Astrocyte of the cerebellum (primary cell): ENCODE results near the gene TRIM9.

Experiments
- DNase-seq: peaks from one replicate; pipeline ENCODE4 v3.0.0-alpha.2; 2011; ENCODE audit warnings: low read depth
- H3K4me3 ChIP-seq: 2 replicates; pipeline ENCODE4 v1.5.1; 2011; ENCODE audit warnings: mild to moderate bottlenecking, low read depth, low read length, moderate library complexity
- CTCF ChIP-seq: IDR thresholded peaks from 2 replicates; pipeline ENCODE4 v1.5.1; 2012; ENCODE audit warnings: low read length, low read depth, moderate library complexity, mild to moderate bottlenecking; ENCODE audit errors: missing control alignments
- in situ Hi-C: cut with HindIII; loops from 2 replicates; pipeline ENCODE4 v1.10.0; 2017; ENCODE audit warnings: low sequenced_read_pairs

The TRIM9 gene

GRCh38 chr14:51086044-51086443, 8.9 kb downstream of the TRIM9 start:
- in situ Hi-C loops, result no loop called here
- no peak for TF ChIP-seq CTCF
- no peak overlapping the region for H3K4me3 ChIP-seq
- DNase-seq, result no peak

GRCh38 chr14:51084962-51085361, 9.9 kb downstream of the TRIM9 start:
- in situ Hi-C loops, result no loop called here
- no peak for DNase-seq
- H3K4me3 ChIP-seq, result no peak overlapping the region
- no peak for TF ChIP-seq CTCF

GRCh38 chr14:51084507-51084906, 10.4 kb downstream of the TRIM9 start:
- no peak overlapping the region for H3K4me3 ChIP-seq
- DNase-seq, result no peak
- in situ Hi-C loops, result no loop called here
- TF ChIP-seq CTCF, result no peak

GRCh38 chr14:51082349-51082748, 12.6 kb downstream of the TRIM9 start:
- H3K4me3 ChIP-seq, result no peak overlapping the region
- in situ Hi-C loops, result no loop called here
- DNase-seq, result no peak
- TF ChIP-seq CTCF, result no peak

GRCh38 chr14:51081712-51082111, 13.2 kb downstream of the TRIM9 start:
- no peak for TF ChIP-seq CTCF
- in situ Hi-C loops, result no loop called here

GRCh38 chr14:51081209-51081608, 13.7 kb downstream of the TRIM9 start:
- in situ Hi-C loops, result no loop called here
- H3K4me3 ChIP-seq, result no peak overlapping the region
- no peak for DNase-seq
- no peak for TF ChIP-seq CTCF

More at GRCh38 chr14:51081712-51082111, 13.2 kb downstream of the TRIM9 start:
- H3K4me3 ChIP-seq, result no peak overlapping the region
- DNase-seq, result no peak

GRCh38 chr14:51080645-51081044, 14.3 kb downstream of the TRIM9 start:
- in situ Hi-C loops, result no loop called here
- no peak overlapping the region for H3K4me3 ChIP-seq
- no peak for TF ChIP-seq CTCF
- no peak for DNase-seq
